ACC112 (cell line): ENCODE results near the gene INPP5A.

ENCODE experiments used
- H2AFZ ChIP-seq: fragments of 200-600 bp; sonication (generic); one replicate; pipeline ENCODE4 v1.6.0; 2017; ENCODE audit warnings: antibody characterized with exemption, low read length; ENCODE audit not compliant: unreplicated experiment
- H3K27ac ChIP-seq: fragments of 200-600 bp; sonication (generic); 2 replicates; pipeline ENCODE4 v1.5.1; 2014; ENCODE audit warnings: low read depth, mild to moderate bottlenecking, antibody characterized with exemption, low read length, moderate library complexity
- H3K27me3 ChIP-seq: fragments of 200-600 bp; sonication (generic); 2 replicates; pipeline ENCODE4 v1.6.1; 2014; ENCODE audit warnings: mild to moderate bottlenecking, antibody characterized with exemption, low read length, moderate library complexity, mixed read lengths; ENCODE audit not compliant: insufficient read depth
- H3K36me3 ChIP-seq: fragments of 200-600 bp; sonication (generic); 2 replicates; pipeline ENCODE4 v1.6.1; 2016; ENCODE audit warnings: mild to moderate bottlenecking, antibody characterized with exemption, low read length, moderate library complexity, mixed read lengths; ENCODE audit not compliant: insufficient read depth
- H3K4me1 ChIP-seq: fragments of 200-600 bp; sonication (generic); one replicate; pipeline ENCODE4 v1.6.1; 2016; ENCODE audit warnings: low read length, mixed read lengths; ENCODE audit not compliant: insufficient read depth, unreplicated experiment, control insufficient read depth
- H3K4me3 ChIP-seq: fragments of 200-600 bp; sonication (generic); 2 replicates; pipeline ENCODE4 v1.5.1; 2014; ENCODE audit warnings: mild to moderate bottlenecking, low read depth, low read length
- H3K79me2 ChIP-seq: fragments of 200-600 bp; sonication (generic); one replicate; pipeline ENCODE4 v1.6.0; 2016; ENCODE audit warnings: low read length; ENCODE audit not compliant: control insufficient read depth, unreplicated experiment, insufficient read depth

The INPP5A gene

GRCh38 chr10:132521041-132521465, 16.5 kb upstream of the INPP5A start:
- Histone ChIP-seq H3K27ac (no peak overlapping the region), H2AFZ (no peak overlapping the region), H3K79me2 (no peaks in the 10 kb centered on the region), H3K4me1 (peaks cover 18% of the 10 kb centered on the region), H3K27me3 (no peaks in the 10 kb centered on the region), H3K4me3 (no peak overlapping the region), H3K36me3 (no peaks in the 10 kb centered on the region)

DNA sequence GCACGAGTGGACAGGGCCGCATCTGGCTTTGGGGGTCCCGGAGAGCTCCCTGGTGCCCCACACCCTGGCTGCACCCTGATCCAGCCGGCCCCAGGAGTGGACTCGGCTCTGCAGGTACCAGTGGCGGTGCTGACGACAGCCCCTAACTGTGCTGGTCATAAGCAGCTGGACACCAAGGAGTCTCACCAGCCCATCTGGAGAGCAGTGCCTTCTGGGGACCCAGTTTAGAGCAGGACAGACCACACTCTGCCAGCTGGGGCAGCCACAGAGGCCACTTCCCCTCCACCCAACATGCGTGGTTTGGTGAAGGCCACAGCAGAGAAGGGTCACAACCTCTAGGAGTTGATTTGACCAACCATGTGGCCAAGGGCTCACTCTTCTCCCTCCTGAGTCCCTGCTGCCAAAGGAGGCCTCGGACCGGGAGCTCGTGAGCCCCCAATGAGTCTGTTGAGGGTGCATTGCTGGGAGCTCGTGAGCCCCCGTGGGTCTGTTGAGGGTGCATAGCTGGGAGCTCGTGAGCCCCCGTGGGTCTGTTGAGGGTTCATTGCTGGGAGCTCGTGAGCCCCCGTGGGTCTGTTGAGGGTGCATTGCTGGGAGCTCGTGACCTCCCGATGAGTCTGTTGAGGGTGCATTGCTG, 16.0 kb upstream of the INPP5A start:
- no peak overlapping the region for H3K27ac ChIP-seq
- H3K4me3 ChIP-seq = no peak overlapping the region
- H3K27me3 ChIP-seq = no peaks in the 10 kb centered on the region
- no peak overlapping the region for H2AFZ ChIP-seq
- H3K4me1 ChIP-seq = peaks cover 14% of the 10 kb centered on the region
- no peaks in the 10 kb centered on the region for H3K36me3 ChIP-seq
- no peaks in the 10 kb centered on the region for H3K79me2 ChIP-seq

DNA sequence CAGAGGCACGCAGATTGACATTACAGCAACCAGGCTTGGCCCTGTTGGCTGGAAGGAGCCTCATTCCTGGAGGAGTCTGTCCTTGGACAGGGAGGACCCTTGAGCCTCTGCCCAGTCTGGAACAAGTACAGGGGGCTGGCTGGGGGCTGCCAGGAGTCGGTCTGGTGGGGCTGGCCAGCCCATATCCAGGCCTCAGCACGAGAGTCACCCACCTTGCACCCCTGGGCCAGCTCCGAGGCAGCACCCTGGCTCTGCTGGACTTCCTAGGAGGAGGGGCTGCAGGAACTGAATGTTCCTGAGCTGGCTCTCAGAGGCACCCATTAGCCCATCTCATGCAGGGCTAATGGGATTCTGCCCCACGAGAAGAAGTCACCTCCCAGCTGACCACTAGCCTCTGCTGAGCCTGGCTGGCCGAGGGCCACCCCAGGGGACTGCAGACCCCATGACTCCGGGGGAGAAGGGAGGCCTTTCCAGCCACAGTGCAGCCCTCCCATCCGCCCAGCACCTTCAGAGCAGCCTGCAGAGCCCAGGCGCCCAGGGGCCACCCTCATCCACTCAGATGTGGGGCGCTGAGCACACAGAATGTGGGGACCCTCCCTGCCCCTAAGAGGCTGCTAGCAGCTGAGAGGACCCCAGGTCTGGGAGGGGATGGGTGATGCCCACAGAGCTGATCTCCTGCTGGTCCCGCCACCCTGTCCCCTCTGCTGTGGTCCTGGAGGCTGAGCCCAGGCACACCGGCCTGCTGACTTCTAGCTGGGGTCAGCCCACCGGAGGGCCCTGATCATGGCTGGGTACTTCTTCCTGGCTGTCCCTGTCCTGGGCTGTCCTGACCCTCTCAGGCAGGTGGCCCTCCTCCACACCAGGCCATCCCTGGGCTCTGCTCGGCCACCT, 14.8 kb upstream of the INPP5A start:
- Histone ChIP-seq H2AFZ (no peak overlapping the region), H3K79me2 (no peaks in the 10 kb centered on the region), H3K36me3 (no peaks in the 10 kb centered on the region), H3K27me3 (0 out of 2 replicates have a peak, but pooled peaks cover 3% of the 10 kb centered on the region), H3K4me1 (peaks cover 5% of the 10 kb centered on the region), H3K4me3 (no peak overlapping the region), H3K27ac (no peak overlapping the region)

GRCh38 chr10:132523561-132524442, 13.8 kb upstream of the INPP5A start:
- Histone ChIP-seq H3K4me1 (no peaks in the 10 kb centered on the region), H3K79me2 (no peaks in the 10 kb centered on the region), H3K4me3 (no peak overlapping the region), H3K27ac (no peak overlapping the region), H2AFZ (no peak overlapping the region), H3K36me3 (no peaks in the 10 kb centered on the region), H3K27me3 (peaks cover 13% of the 10 kb centered on the region)

DNA sequence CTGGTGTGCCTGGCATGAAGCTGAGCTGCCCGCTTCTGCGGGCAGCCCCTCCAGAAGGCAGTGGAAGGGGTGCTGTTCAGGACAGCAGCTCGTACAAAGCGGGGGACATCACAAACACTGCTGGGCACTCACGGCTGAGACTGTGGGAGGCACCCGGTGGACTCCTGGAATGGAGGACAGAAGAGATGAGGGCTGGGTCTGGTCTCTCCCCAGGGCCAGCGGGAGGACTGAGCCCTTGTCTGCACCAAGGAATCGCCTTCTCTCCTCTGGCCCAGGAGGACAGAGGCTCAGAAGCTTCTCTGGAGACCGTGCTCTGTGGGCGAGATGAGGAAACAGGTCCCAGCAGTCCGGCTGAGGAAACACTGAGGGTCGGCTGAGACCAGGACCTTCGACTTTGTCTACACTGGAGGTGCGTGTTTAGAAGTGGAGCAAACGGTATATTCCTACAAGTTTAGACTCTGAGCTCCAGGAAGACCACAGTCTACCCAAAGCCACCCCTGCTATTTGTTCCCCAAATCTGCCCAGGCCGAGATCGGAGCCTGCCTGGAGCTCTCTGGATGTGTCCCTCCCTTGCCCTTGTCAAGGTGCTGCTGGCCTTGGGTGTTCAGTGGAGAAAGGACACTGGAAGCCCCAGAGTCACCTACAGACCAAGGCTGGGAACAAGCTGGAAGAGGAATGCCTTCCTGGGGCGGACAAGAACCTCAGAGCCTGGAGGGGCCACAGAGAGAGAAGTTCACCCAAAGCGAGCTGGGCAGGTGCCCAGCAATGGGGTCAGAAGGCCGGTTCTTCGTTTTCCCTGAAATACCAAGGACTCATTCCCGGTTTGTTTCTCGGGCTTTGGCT, 12.9 kb upstream of the INPP5A start:
- Histone ChIP-seq H3K4me1 (no peaks in the 10 kb centered on the region), H2AFZ (no peak overlapping the region), H3K27me3 (peaks cover 13% of the 10 kb centered on the region), H3K36me3 (no peaks in the 10 kb centered on the region), H3K27ac (no peak overlapping the region), H3K79me2 (no peaks in the 10 kb centered on the region), H3K4me3 (no peak overlapping the region)

- 0 out of 2 replicates have a peak, but pooled peaks cover under 1% of the 10 kb centered on the region for H3K36me3 ChIP-seq
Measured at GRCh38 chr10:132526676-132527075, 10.9 kb upstream of the INPP5A start.

GRCh38 chr10:132527339-132528063, 10.1 kb upstream of the INPP5A start:
- H3K36me3 ChIP-seq = 0 out of 2 replicates have a peak, but pooled peaks cover 6% of the 10 kb centered on the region
- no peaks in the 10 kb centered on the region for H3K79me2 ChIP-seq
- H3K4me1 ChIP-seq = peaks cover 3% of the 10 kb centered on the region
- peaks cover 13% of the 10 kb centered on the region for H3K27me3 ChIP-seq
- H2AFZ ChIP-seq = no peak overlapping the region
- no peak overlapping the region for H3K4me3 ChIP-seq
- no peak overlapping the region for H3K27ac ChIP-seq

More at GRCh38 chr10:132526676-132527075, 10.9 kb upstream of the INPP5A start:
- Histone ChIP-seq H2AFZ (no peak overlapping the region), H3K4me3 (no peak overlapping the region), H3K27me3 (peaks cover 13% of the 10 kb centered on the region), H3K27ac (no peak overlapping the region), H3K4me1 (no peaks in the 10 kb centered on the region), H3K79me2 (no peaks in the 10 kb centered on the region)

DNA sequence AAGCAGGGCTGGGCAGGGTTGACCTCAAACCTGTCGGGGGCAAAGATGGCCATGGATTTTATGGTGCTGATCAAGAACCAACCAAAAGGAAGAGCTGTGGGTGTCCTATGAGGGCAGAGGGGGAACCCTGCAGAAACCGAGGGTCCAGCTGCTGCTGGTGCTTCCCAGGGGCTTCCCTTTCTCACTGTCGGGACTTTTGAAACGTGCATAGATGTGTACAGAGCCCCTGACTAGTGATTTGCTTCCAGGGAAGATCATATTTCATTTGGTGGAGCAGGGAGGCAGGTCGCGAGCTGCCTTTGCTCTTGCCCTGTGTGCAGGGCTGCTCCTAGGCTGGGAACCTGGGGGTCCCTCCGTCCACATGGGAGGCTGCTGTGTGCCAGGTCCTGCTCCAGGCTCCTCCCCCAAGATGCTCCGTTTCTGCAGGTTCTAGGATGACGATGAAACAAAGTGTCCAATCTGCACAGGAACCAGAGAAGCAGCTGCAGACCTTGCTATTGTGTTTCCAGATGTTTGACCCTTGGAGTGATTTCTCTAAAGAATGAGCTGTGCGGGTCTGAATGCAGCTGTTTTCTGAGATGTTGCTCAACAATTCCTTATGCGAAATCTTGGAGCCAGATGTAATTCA, 9.4 kb upstream of the INPP5A start:
- Histone ChIP-seq H3K79me2 (no peaks in the 10 kb centered on the region), H3K27me3 (peaks cover 13% of the 10 kb centered on the region), H3K27ac (no peak overlapping the region)

DNA sequence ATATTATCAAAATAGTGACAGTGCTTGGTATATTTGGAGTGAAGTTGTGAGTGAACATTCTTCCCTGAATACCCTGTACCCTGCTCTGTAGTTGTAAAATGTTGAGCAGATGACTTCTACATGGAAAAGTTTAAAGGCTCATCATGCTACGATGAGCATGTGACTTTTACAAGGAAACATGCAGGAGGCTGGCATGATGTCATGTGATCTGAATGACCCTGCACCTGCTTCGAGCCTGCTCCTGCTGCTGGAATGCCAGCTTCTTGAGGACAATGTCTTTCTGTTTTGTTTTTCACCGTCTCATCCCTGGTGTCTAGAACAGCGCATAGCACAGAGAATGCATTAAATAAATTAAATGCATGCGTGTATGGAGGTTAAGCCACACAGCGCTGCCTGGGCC, 5.4 kb upstream of the INPP5A start:
- peaks cover 15% of the 10 kb centered on the region for H3K4me1 ChIP-seq
- H3K79me2 ChIP-seq = no peaks in the 10 kb centered on the region
- H3K27me3 ChIP-seq = peaks cover 13% of the 10 kb centered on the region
- H3K27ac ChIP-seq = no peak overlapping the region; the same call in 1 of the 2 replicates
- H2AFZ ChIP-seq = no peak overlapping the region
- 0 out of 2 replicates have a peak, but pooled peaks cover 6% of the 10 kb centered on the region for H3K36me3 ChIP-seq
- H3K4me3 ChIP-seq = no peak overlapping the region

More for the DNA sequence above, 9.4 kb upstream of the INPP5A start:
- 0 out of 2 replicates have a peak, but pooled peaks cover 6% of the 10 kb centered on the region for H3K36me3 ChIP-seq
- H3K4me1 ChIP-seq = peaks cover 10% of the 10 kb centered on the region
- H3K4me3 ChIP-seq = no peak overlapping the region
- no peak overlapping the region for H2AFZ ChIP-seq
